Measurements from ENCODE around the gene C19orf12. TPM values are rescaled to one million over a fixed set of nuclear protein-coding genes. Genes with fewer than 3 reads are reported as not detected.

Gene C19orf12
- total and polyA plus RNA-seq, 2 experiments from 2014 or later = 11.4 to 17.2 TPM

DNA sequence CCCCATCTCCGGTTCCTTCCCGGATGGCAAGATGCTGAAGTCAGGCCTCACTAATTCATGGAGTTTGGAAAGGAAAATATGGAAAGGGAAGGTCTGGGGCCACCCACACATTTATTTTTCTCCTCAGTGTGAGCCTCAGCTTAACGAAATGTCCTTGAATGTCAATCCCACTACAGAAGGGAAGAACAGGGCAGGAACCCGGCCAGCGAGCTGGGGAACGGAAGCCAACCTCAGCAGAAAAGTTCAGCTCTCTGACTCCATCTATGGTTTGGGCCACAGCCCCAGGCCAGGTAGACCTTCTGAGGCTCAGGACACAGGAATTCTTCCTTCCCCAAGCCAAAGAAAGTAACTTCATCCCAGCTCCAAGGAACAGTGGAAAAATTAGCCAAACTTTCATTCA lies 8.4 kb downstream of the C19orf12 start:
- H3K4me1 ChIP-seq (ENCODE audit: insufficient read depth) = no peaks in the 10 kb centered on the region
- no peaks in the 10 kb centered on the region for H3K36me3 ChIP-seq (ENCODE audit: insufficient read depth)
- DNase-seq (ENCODE audit: low spot score) = no peak
- no peak overlapping the region for H3K27ac ChIP-seq (ENCODE audit: low read depth)
- H3K27me3 Mint-ChIP-seq (ENCODE audit: insufficient read depth, low read depth, poor library complexity) = peaks cover 3% of the 10 kb centered on the region
- no peaks in the 10 kb centered on the region for H3K36me3 Mint-ChIP-seq (ENCODE audit: low read depth)
- no peak overlapping the region for H3K4me2 ChIP-seq
- H3K27ac Mint-ChIP-seq = no peak overlapping the region; the same call in 1 of the 2 replicates
- no peaks in the 10 kb centered on the region for H3K27me3 ChIP-seq (ENCODE audit: insufficient read depth)
- no peaks in the 10 kb centered on the region for H3K4me1 Mint-ChIP-seq
- H2AFZ ChIP-seq = no peak overlapping the region
- H3K79me2 ChIP-seq (replicated peaks; ENCODE audit: insufficient read depth) = peaks cover 9% of the 10 kb centered on the region; the same call in 1 of the 2 replicates
- ATAC-seq = no peak
- H3K4me3 Mint-ChIP-seq = no peak overlapping the region
- H4K20me1 ChIP-seq (replicated peaks; ENCODE audit: insufficient read depth) = no peaks in the 10 kb centered on the region
- H3F3A ChIP-seq (replicated peaks; ENCODE audit: low read depth) = no peaks in the 10 kb centered on the region
- no peak for TF ChIP-seq EZH2phosphoT487 (IDR thresholded peaks at IDR 0.05; ENCODE audit: unreplicated experiment)
- TF ChIP-seq, protein P1, sequence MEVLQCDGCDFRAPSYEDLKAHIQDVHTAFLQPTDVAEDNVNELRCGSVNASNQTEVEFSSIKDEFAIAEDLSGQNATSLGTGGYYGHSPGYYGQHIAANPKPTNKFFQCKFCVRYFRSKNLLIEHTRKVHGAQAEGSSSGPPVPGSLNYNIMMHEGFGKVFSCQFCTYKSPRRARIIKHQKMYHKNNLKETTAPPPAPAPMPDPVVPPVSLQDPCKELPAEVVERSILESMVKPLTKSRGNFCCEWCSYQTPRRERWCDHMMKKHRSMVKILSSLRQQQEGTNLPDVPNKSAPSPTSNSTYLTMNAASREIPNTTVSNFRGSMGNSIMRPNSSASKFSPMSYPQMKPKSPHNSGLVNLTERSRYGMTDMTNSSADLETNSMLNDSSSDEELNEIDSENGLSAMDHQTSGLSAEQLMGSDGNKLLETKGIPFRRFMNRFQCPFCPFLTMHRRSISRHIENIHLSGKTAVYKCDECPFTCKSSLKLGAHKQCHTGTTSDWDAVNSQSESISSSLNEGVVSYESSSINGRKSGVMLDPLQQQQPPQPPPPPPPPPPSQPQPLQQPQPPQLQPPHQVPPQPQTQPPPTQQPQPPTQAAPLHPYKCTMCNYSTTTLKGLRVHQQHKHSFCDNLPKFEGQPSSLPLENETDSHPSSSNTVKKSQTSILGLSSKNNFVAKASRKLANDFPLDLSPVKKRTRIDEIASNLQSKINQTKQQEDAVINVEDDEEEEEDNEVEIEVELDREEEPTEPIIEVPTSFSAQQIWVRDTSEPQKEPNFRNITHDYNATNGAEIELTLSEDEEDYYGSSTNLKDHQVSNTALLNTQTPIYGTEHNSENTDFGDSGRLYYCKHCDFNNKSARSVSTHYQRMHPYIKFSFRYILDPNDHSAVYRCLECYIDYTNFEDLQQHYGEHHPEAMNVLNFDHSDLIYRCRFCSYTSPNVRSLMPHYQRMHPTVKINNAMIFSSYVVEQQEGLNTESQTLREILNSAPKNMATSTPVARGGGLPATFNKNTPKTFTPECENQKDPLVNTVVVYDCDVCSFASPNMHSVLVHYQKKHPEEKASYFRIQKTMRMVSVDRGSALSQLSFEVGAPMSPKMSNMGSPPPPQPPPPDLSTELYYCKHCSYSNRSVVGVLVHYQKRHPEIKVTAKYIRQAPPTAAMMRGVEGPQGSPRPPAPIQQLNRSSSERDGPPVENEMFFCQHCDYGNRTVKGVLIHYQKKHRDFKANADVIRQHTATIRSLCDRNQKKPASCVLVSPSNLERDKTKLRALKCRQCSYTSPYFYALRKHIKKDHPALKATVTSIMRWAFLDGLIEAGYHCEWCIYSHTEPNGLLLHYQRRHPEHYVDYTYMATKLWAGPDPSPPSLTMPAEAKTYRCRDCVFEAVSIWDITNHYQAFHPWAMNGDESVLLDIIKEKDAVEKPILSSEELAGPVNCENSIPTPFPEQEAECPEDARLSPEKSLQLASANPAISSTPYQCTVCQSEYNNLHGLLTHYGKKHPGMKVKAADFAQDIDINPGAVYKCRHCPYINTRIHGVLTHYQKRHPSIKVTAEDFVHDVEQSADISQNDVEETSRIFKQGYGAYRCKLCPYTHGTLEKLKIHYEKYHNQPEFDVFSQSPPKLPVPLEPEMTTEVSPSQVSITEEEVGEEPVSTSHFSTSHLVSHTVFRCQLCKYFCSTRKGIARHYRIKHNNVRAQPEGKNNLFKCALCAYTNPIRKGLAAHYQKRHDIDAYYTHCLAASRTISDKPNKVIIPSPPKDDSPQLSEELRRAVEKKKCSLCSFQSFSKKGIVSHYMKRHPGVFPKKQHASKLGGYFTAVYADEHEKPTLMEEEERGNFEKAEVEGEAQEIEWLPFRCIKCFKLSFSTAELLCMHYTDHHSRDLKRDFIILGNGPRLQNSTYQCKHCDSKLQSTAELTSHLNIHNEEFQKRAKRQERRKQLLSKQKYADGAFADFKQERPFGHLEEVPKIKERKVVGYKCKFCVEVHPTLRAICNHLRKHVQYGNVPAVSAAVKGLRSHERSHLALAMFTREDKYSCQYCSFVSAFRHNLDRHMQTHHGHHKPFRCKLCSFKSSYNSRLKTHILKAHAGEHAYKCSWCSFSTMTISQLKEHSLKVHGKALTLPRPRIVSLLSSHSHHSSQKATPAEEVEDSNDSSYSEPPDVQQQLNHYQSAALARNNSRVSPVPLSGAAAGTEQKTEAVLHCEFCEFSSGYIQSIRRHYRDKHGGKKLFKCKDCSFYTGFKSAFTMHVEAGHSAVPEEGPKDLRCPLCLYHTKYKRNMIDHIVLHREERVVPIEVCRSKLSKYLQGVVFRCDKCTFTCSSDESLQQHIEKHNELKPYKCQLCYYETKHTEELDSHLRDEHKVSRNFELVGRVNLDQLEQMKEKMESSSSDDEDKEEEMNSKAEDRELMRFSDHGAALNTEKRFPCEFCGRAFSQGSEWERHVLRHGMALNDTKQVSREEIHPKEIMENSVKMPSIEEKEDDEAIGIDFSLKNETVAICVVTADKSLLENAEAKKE (CRISPR knock-in tag; IDR thresholded peaks at IDR 0.05) = no peak
- TF ChIP-seq, protein P2, sequence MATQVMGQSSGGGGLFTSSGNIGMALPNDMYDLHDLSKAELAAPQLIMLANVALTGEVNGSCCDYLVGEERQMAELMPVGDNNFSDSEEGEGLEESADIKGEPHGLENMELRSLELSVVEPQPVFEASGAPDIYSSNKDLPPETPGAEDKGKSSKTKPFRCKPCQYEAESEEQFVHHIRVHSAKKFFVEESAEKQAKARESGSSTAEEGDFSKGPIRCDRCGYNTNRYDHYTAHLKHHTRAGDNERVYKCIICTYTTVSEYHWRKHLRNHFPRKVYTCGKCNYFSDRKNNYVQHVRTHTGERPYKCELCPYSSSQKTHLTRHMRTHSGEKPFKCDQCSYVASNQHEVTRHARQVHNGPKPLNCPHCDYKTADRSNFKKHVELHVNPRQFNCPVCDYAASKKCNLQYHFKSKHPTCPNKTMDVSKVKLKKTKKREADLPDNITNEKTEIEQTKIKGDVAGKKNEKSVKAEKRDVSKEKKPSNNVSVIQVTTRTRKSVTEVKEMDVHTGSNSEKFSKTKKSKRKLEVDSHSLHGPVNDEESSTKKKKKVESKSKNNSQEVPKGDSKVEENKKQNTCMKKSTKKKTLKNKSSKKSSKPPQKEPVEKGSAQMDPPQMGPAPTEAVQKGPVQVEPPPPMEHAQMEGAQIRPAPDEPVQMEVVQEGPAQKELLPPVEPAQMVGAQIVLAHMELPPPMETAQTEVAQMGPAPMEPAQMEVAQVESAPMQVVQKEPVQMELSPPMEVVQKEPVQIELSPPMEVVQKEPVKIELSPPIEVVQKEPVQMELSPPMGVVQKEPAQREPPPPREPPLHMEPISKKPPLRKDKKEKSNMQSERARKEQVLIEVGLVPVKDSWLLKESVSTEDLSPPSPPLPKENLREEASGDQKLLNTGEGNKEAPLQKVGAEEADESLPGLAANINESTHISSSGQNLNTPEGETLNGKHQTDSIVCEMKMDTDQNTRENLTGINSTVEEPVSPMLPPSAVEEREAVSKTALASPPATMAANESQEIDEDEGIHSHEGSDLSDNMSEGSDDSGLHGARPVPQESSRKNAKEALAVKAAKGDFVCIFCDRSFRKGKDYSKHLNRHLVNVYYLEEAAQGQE (IDR thresholded peaks at IDR 0.05; ENCODE audit: unreplicated experiment) = no peak
- no peak for TF ChIP-seq JUNB (IDR thresholded peaks at IDR 0.05; ENCODE audit: unreplicated experiment)
- no peak for TF ChIP-seq POLR2AphosphoS5 (IDR thresholded peaks at IDR 0.05; ENCODE audit: low read depth)
- TF ChIP-seq, protein P3, sequence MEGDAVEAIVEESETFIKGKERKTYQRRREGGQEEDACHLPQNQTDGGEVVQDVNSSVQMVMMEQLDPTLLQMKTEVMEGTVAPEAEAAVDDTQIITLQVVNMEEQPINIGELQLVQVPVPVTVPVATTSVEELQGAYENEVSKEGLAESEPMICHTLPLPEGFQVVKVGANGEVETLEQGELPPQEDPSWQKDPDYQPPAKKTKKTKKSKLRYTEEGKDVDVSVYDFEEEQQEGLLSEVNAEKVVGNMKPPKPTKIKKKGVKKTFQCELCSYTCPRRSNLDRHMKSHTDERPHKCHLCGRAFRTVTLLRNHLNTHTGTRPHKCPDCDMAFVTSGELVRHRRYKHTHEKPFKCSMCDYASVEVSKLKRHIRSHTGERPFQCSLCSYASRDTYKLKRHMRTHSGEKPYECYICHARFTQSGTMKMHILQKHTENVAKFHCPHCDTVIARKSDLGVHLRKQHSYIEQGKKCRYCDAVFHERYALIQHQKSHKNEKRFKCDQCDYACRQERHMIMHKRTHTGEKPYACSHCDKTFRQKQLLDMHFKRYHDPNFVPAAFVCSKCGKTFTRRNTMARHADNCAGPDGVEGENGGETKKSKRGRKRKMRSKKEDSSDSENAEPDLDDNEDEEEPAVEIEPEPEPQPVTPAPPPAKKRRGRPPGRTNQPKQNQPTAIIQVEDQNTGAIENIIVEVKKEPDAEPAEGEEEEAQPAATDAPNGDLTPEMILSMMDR (conservative IDR thresholded peaks at IDR 0.05; ENCODE audit: low read depth in 2 of 2) = no peak
- TF ChIP-seq, protein P4, sequence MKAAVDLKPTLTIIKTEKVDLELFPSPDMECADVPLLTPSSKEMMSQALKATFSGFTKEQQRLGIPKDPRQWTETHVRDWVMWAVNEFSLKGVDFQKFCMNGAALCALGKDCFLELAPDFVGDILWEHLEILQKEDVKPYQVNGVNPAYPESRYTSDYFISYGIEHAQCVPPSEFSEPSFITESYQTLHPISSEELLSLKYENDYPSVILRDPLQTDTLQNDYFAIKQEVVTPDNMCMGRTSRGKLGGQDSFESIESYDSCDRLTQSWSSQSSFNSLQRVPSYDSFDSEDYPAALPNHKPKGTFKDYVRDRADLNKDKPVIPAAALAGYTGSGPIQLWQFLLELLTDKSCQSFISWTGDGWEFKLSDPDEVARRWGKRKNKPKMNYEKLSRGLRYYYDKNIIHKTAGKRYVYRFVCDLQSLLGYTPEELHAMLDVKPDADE (IDR thresholded peaks at IDR 0.05) = no peak
- no peak for TF ChIP-seq ZNF331 (CRISPR knock-in tag; IDR thresholded peaks at IDR 0.05; ENCODE audit: low read depth)
- no peak for TF ChIP-seq CREB1 (CRISPR knock-in tag; IDR thresholded peaks at IDR 0.05; ENCODE audit: low read depth)
- TF ChIP-seq ZNF114 (CRISPR knock-in tag; IDR thresholded peaks at IDR 0.05) = no peak
- no peak for TF ChIP-seq STAT1 (IDR thresholded peaks at IDR 0.05; ENCODE audit: unreplicated experiment)
- no peak for TF ChIP-seq EZH2 (IDR thresholded peaks at IDR 0.05; ENCODE audit: low read depth, unreplicated experiment)
- TF ChIP-seq NANOG (IDR thresholded peaks at IDR 0.05; ENCODE audit: borderline replicate concordance) = no peak
- no peaks in the 10 kb centered on the region for H3K9me2 ChIP-seq (ENCODE audit: insufficient read depth)
- H3K4me3 ChIP-seq = no peak overlapping the region
- H3K9me3 Mint-ChIP-seq = no peaks in the 10 kb centered on the region
